ENCODE measurements around the gene PPP2R5C.
"Not testable (repeated sequence)": the region's sequence is repeated elsewhere in the genome, so short reads cannot be mapped to it uniquely, and the experiment has no call there.

Gene PPP2R5C

GRCh38 chr14:101740981-101741380, 20.5 kb upstream of the PPP2R5C start:
- no peak overlapping the region for H3K4me3 ChIP-seq (ENCODE audit: low read depth, low read length)
- DNase-seq (ENCODE audit: low read depth), result no peak

DNA sequence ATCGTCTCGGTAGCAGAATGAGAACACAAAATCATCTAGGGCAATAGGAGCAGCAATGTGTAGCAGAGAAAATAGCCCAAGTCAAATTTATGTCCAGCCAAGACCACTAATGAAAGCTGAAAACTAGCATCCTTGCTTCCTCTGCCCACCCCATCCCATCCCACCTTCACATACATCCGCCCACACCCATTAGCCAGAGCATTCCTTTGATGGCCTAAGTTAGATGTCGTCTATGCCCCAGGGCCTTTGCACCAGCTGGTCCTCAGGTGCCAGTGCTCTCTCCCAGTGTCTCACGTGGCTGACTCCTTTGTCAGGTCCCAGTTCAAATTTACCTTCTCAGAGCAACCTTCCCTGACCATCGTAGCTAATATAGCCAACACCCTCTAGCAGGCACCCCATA, 17.8 kb upstream of the PPP2R5C start:
- no peak for DNase-seq (ENCODE audit: low read depth)
- no peak overlapping the region for H3K4me3 ChIP-seq (ENCODE audit: low read depth, low read length)

DNA sequence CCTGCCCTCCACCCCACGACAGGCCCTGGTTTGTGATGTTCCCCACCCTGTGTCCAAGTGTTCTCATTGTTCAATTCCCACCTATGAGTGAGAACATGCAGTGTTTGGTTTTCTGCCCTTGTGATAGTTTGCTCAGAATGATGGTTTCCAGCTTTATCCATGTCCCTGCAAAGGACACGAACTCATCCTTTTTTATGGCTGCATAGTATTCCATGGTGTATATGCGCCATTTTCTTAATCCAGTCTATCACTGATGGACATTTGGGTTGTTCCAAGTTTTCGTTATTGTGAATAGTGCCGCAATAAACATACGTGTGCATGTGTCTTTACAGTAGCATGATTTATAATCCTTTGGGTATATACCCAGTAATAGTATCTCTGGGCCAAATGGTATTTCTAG, 17.1 kb upstream of the PPP2R5C start:
- not testable (repeated sequence) for DNase-seq (ENCODE audit: low read depth); H3K4me3 ChIP-seq (ENCODE audit: low read depth, low read length)

DNA sequence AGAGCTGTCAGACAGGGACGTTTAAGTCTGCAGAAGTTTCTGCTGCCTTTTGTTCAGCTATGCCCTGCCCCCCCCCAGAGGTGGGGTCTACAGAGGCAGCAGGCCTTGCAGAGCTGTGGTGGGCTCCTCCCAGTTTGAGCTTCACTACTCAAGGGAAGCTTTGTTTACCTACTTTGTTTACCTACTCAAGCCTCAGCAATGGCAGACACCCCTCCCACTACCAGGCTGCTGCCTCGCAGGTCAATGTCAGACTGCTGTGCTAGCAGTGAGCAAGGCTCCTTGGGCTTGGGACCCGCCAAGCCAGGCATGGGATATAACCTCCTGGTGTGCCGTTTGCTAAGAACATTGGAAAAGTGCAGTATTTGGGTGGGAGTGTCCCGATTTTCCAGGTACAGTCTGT, 11.8 kb upstream of the PPP2R5C start:
- DNase-seq (ENCODE audit: low read depth), result not testable (repeated sequence)

DNA sequence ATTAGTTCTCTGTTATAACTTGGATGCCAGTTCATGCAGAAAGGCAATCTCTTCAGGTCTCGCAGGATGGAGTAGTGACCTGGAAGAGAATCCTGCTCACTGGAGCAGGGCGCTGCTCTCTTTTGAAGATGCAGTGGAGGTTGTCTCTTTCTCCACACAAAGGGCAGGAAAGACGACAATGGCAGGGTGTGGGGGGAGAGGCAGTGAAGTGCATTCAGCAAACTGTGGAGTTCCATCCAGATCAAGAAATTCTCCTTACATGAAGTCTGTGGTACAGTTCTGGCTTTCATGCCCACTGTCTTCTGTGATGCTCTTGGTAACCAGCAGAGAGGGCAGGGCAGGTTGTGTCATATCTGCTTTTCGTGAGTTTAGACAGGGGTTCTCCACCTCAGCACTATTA, 6.6 kb upstream of the PPP2R5C start:
- no peak for DNase-seq (ENCODE audit: low read depth)
- H3K4me3 ChIP-seq (ENCODE audit: low read depth, low read length), result no peak overlapping the region

More for the DNA sequence above, 11.8 kb upstream of the PPP2R5C start:
- not testable (repeated sequence) for H3K4me3 ChIP-seq (ENCODE audit: low read depth, low read length)

GRCh38 chr14:101755591-101756324, 5.8 kb upstream of the PPP2R5C start:
- no peak overlapping the region for H3K4me3 ChIP-seq (ENCODE audit: low read depth, low read length)
- DNase-seq (ENCODE audit: low read depth), result no peak

- no peak overlapping the region for H3K4me3 ChIP-seq (ENCODE audit: low read depth, low read length)
- no peak for DNase-seq (ENCODE audit: low read depth)
These were observed 4.3 kb upstream of the PPP2R5C start for GRCh38 chr14:101757064-101757838.

DNA sequence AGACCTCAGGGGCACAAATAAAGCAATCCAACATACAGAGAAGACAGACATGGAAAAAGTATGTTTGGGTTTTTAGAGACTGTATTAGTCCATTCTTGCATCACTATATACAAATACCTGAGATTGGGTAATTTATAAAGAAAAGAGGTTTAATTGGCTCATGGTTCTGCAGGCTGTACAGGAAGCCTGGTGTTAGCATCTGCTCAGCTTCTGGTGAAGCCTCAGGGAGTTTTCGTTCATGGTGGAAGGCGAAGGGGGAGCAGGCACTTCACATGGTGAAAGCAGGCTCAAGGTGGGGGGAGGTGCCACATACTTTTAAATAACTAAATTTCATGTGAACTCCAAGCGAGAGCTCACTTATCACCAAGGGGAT, 3.7 kb upstream of the PPP2R5C start:
- DNase-seq (ENCODE audit: low read depth), result no peak

DNA sequence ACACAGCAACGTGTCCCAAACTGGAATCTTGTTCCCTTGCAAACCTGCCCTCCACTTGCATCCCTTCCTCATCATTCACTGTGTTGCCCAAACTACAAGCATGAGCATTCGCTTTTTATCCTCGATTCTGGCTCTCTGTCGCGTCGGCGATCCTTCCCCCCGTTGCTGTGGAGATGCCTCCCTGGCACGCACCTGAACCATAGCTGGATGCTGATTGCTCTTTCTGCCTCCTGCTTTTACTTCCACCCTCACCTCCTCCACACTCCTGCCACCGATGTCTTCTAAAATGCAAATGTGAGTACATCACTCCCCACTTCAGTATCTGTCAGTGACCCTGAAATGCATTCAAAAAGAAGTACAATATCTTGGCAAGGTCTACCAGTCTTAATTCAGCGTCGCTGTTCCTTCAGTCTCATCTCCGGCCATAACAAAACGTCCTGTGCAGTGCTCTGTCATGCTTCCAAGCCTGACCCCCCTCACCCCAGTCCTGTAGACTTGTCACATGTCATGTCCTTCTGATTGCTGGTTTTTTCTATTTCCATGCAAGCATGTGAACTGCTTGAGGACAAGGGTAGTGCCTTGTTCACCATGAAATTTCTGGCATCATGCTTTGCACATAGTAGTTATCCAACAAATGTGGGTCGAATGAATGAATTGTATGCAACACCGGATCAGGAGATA, 2.5 kb upstream of the PPP2R5C start:
- H3K4me3 ChIP-seq (ENCODE audit: low read depth, low read length), result no peak overlapping the region

More for the DNA sequence above, 3.7 kb upstream of the PPP2R5C start:
- no peak overlapping the region for H3K4me3 ChIP-seq (ENCODE audit: low read depth, low read length)

GRCh38 chr14:101760138-101761011, 1.1 kb upstream of the PPP2R5C start:
- DNase-seq (ENCODE audit: low read depth), result peak; percentile 95
- H3K4me3 ChIP-seq (ENCODE audit: low read depth, low read length), result peak overlapping the region; percentile 79

More for the DNA sequence above, 2.5 kb upstream of the PPP2R5C start:
- no peak for DNase-seq (ENCODE audit: low read depth)

GRCh38 chr14:101761881-101762529, 496 bp downstream of the PPP2R5C start:
- DNase-seq (ENCODE audit: low read depth), result no peak
- H3K4me3 ChIP-seq (ENCODE audit: low read depth, low read length), result peak overlapping the region; percentile 72

DNA sequence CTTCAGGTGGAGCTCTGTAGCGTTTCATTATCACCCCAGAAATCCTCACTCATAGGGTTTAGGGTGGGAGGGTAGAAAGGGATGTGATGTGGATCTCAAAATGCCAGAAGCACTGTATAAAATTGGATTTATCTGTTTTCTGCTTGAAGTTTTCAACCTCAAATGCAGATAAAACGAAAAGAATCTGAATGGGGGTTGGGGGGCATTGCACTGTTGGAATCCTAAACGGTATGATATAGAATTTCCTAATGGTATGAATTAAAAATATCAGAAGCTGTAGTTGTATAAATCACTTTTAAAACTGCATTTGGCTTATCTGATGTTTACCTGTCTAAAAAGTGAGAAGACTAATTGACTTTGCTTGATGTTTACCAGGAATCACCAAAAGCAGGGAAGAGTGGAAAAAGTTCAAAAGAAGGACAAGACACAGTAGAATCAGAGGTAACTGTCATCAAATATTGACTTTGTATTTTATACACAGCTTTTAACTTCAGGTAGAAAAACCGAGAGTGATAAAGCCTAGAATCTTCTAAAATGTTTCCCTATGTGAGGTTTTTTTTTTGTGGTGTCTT, 1.1 kb downstream of the PPP2R5C start:
- no peak for DNase-seq (ENCODE audit: low read depth)
- peak overlapping the region; percentile 72 for H3K4me3 ChIP-seq (ENCODE audit: low read depth, low read length)

DNA sequence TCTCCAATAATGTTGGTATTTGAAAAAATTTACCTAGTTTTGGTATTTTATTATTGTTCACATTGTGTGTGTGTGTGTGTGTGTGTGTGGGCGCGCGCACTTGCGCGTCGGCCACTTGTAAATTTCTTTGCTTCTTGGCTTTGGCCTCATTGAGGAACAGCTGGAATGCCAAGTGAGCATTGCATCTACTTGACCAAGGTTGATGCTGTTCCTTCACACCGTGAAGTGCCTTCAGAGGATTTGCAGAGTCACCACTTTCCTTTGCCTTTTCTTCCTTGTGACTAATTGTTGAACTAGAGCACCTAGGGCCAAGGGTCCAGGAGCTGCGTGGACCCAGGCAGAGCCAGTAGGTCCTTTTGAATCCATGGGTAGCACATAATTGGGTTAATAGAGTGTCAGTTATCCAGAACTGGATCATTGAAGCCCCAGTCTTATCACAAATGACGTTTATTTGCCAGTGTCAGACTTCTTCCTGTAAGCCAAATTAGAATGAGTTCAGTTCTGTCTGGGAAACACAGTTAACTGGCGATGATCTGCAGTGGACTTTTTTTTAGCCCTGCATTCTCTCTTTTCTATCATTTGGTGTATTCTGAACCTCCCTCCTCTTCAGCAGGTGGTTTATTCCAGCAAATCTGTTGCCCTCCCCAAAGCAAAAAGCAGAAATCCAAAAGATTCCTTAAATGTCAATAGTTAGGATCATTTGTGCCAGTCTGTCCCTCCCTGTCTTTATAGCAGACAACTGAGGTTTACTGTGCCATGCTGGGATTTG, 2.6 kb downstream of the PPP2R5C start:
- H3K4me3 ChIP-seq (ENCODE audit: low read depth, low read length), result no peak overlapping the region
- no peak for DNase-seq (ENCODE audit: low read depth)

DNA sequence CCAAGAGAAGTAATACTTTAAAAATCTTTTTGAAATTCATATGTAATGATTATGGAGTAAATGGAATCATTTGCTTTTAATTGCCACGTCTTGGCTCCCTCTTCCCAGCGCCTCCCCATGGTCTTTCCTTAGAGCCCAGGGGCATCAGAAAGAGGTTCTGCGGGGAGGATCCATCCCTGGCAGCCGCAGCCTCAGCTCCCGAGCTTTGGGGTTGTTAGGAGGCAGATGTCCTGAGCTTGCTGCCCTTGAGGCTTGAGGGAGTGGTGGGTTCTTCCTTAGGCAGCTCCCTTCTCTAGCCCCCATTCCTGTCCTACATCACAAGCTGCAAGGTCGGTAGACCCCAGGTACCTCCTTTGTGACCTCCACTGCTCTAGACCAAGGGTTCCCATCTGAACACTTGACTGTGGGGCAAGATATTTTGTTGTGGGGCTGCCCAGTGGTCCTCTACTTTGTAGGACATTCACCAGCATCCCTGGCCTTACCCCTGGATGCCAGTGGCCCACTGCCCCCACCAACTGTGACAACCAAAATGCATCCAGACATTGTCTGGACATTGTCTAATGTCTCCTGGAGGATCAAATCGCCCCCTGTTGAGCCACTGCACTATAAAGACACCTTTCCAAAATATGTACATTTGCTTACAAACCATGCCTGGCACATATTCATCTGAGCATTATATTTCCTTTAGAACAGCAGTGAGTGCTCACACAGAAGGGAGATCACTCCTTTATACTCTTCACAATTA, 6.3 kb downstream of the PPP2R5C start:
- no peak overlapping the region for H3K4me3 ChIP-seq (ENCODE audit: low read depth, low read length)
- no peak for DNase-seq (ENCODE audit: low read depth)

DNA sequence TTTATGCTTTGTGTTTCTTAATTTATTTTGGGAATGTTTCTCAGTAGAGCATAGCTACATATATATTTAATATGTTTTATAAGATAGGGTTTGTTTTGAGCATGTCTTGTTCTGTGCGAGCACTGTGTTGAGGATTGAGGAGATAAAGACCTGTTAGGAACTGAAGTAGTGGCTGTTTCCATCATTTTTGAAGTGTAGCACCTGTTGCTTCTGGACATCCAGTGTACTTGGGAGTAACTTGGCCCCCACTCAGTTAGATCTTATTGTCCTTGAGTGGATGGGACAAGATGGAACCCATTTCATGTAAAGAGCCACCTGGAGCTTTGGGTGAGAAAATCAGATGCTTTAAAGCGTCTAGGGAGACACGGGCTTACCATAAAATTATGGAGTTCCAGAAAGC, 8.7 kb downstream of the PPP2R5C start:
- no peak for DNase-seq (ENCODE audit: low read depth)
- no peak overlapping the region for H3K4me3 ChIP-seq (ENCODE audit: low read depth, low read length)

DNA sequence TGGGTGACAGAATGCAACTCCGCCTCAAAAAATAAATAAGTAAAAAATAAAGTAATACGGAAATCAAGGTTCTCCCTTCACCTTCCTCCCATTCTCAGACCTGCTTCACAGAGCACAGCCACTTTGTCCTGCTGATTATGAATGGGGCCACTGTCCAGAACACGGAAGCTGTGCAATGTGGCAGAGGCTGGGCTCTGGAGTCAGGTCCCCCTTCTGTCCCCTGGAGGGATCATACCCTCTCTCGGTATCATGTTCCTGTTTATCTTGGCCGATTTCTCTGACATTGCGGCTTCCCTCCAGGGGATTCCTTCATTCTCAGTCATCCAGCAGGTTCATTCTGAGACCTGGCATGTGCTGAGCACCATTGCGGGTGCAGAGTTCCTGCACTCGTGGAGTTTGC, 11.3 kb downstream of the PPP2R5C start:
- H3K4me3 ChIP-seq (ENCODE audit: low read depth, low read length), result no peak overlapping the region
- no peak for DNase-seq (ENCODE audit: low read depth)

- no peak for DNase-seq (ENCODE audit: low read depth)
- H3K4me3 ChIP-seq (ENCODE audit: low read depth, low read length), result no peak overlapping the region
These were observed 11.9 kb downstream of the PPP2R5C start for GRCh38 chr14:101773378-101773777.
